Activated CD4-positive, alpha-beta T cell treated with anti-CD3 and anti-CD28 coated beads, Interleukin-2, amount 10 ng/mL, durations not matched to agents 24 days and 14 days (primary cell): ENCODE data around the gene KRT13. TPM values are rescaled to one million over a fixed set of nuclear protein-coding genes. Genes with fewer than 3 reads are reported as not detected.

Experiments used
- total RNA-seq: library from RNA; stranded (reverse); gene quantifications from 2 replicates; pipeline ENCODE4 v1.2.3, GENCODE V29; 2022

The KRT13 gene
- total RNA-seq, 1 donor from 2014 or later: not detected

Other genes with a start within 250 kb of the KRT13 start
- not detected in 2 replicates for gene KRTAP9-6, start 240.2 kb downstream of the KRT13 start, total RNA-seq
- not detected in 2 replicates for gene KRTAP9-7, start 229.9 kb downstream of the KRT13 start, total RNA-seq
- gene KRTAP29-1, start 202.8 kb downstream of the KRT13 start, total RNA-seq: not detected in 2 replicates
- not detected in 2 replicates for gene KRTAP16-1, start 196.3 kb downstream of the KRT13 start, total RNA-seq
- not detected in 2 replicates for gene KRTAP17-1, start 189.9 kb downstream of the KRT13 start, total RNA-seq
- gene KRT33A, start 154.8 kb downstream of the KRT13 start, total RNA-seq: not detected in 2 replicates
- gene KRT33B, start 135.8 kb downstream of the KRT13 start, total RNA-seq: not detected in 2 replicates
- gene KRT34, start 123.3 kb downstream of the KRT13 start, total RNA-seq: not detected in 2 replicates
- not detected in 2 replicates for gene KRT31, start 108.0 kb downstream of the KRT13 start, total RNA-seq
- not detected in 2 replicates for gene KRT37, start 81.0 kb downstream of the KRT13 start, total RNA-seq
- not detected in 2 replicates for gene KRT38, start 64.6 kb downstream of the KRT13 start, total RNA-seq
- gene KRT32, start 38.2 kb downstream of the KRT13 start, total RNA-seq: not detected in 2 replicates
- gene KRT35, start 24.5 kb downstream of the KRT13 start, total RNA-seq: not detected in 2 replicates
- gene KRT36, start 15.7 kb downstream of the KRT13 start, total RNA-seq: not detected in 2 replicates
- gene KRT15, start 13.3 kb upstream of the KRT13 start, total RNA-seq: not detected in 2 replicates
- gene KRT19, start 22.7 kb upstream of the KRT13 start, total RNA-seq: not detected in 2 replicates
- gene KRT9, start 66.4 kb upstream of the KRT13 start, total RNA-seq: not detected in 2 replicates
- not detected in 2 replicates for gene KRT14, start 81.3 kb upstream of the KRT13 start, total RNA-seq
- gene KRT16, start 107.2 kb upstream of the KRT13 start, total RNA-seq: not detected in 2 replicates
- not detected in 2 replicates for gene KRT17, start 119.0 kb upstream of the KRT13 start, total RNA-seq
- gene EIF1, start 183.3 kb upstream of the KRT13 start, total RNA-seq: 837 and 858 TPM in 2 replicates
- gene GAST, start 206.7 kb upstream of the KRT13 start, total RNA-seq: not detected in 2 replicates
- gene HAP1, start 229.0 kb upstream of the KRT13 start, total RNA-seq: 0.02 and 0.05 TPM in 2 replicates